ENCODE measurements around the gene LRRC45. TPM values are rescaled to one million over a fixed set of nuclear protein-coding genes. Genes with fewer than 3 reads are reported as not detected.

The LRRC45 gene
- total RNA-seq, 1 donor from 2014 or later, result 17.3 TPM

DNA sequence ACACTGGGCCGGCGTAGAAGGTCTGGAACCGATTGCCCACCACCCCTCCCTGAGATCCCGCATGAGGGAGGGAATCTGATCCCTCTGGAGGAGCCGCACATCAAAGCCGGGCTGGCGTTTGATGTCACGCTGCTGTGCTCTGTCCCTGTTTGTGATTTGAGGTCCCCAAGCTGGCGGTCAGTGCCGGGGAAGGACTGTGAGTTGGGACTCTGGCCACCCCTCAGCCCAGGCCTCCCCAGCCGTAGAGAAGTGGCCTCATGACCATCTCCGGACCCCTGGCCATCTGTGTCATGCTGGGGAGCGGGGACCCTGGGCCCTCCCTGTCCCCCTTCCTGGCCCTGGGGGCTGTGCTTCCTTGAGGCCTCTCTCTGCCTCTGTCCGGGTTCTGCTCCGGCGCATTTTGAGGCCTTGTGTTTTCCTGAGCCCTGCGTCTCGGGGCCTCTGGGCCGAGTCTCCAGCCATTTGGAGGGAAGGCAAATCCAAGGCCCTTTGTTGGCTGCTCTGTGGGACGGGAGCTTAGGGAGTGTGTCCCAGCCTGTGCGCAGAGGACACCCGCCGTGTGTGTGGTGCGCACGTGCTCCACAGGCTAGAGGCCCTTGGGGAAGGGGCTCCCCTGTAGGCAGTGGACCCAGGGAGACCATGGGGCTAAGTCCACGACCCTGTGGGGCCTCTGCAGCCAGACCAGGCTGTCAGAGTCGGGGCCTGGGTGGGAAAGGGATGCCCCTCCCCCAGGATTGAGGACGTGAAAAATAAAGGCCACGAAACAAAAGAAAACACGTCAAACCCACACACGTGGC, 30.6 kb upstream of the LRRC45 start:
- ATAC-seq (no peak), DNase-seq (no peak)
- peak overlapping the region; percentile 21 for H3K4me3 ChIP-seq
- H3K36me3 ChIP-seq, result peaks cover 7% of the 10 kb centered on the region
- TF ChIP-seq, protein P1, sequence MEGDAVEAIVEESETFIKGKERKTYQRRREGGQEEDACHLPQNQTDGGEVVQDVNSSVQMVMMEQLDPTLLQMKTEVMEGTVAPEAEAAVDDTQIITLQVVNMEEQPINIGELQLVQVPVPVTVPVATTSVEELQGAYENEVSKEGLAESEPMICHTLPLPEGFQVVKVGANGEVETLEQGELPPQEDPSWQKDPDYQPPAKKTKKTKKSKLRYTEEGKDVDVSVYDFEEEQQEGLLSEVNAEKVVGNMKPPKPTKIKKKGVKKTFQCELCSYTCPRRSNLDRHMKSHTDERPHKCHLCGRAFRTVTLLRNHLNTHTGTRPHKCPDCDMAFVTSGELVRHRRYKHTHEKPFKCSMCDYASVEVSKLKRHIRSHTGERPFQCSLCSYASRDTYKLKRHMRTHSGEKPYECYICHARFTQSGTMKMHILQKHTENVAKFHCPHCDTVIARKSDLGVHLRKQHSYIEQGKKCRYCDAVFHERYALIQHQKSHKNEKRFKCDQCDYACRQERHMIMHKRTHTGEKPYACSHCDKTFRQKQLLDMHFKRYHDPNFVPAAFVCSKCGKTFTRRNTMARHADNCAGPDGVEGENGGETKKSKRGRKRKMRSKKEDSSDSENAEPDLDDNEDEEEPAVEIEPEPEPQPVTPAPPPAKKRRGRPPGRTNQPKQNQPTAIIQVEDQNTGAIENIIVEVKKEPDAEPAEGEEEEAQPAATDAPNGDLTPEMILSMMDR (IDR thresholded peaks at IDR 0.05), result no peak
- intact Hi-C loops (cut with DNase I), result no loop called here
- no peaks in the 10 kb centered on the region for H3K27me3 ChIP-seq (ENCODE audit: low read depth)
- peaks cover 45% of the 10 kb centered on the region for H3K4me1 ChIP-seq
- H3K9me3 ChIP-seq, result no peaks in the 10 kb centered on the region
- peak overlapping the region; percentile 71 for H3K27ac ChIP-seq

DNA sequence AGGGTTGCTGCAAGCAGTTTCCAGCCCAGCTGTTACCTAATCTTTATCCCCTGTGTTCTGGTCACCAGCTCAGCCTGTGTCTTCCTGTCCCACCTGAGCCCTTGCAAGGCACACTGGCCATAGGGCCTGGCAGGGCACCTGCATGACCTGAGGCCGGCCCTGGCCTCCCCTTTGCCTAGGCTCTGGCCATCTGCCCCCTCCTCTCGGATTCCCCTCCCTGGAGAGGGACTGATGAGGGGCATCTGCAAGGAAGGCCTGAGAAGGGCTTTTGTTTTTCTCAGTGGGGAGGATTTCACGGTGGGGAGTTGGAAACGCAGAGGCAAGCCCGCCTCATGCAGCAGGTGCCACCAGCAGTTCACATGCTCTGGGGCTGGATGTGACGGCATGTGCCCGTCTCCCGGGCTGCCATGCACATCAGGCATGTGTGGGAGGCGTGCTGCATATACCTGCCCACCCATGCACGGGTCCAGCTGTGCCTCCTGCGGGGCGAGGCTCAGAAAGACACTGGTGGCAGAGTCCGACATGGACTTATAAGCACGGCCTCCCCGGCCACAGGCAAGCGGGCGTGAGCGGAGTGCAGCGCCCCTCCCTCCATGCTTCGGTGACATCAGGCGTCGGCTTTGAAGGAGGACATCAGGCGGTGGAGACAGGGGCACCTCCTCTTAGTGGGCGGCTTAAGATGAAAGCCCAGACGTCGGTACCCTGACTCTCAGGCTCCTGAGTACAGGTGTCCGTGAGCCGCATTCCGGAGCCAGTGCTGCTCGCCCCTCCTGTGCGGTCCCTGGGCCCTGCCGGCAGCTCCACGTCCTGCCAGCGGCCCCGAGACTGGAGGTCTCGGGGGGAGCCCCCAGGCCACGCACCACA, 29.1 kb upstream of the LRRC45 start:
- intact Hi-C loops (cut with DNase I), result no loop called here
- no peaks in the 10 kb centered on the region for H3K27me3 ChIP-seq (ENCODE audit: low read depth)
- peaks cover 45% of the 10 kb centered on the region for H3K4me1 ChIP-seq
- H3K4me3 ChIP-seq, result no peak overlapping the region
- H3K27ac ChIP-seq, result peak overlapping the region; percentile 58
- H3K9me3 ChIP-seq, result no peaks in the 10 kb centered on the region
- DNase-seq (no peak), ATAC-seq (peak in 1 of 2 donors; percentile 3)
- peaks cover 7% of the 10 kb centered on the region for H3K36me3 ChIP-seq
- TF ChIP-seq, protein P1 (IDR thresholded peaks at IDR 0.05), result no peak

DNA sequence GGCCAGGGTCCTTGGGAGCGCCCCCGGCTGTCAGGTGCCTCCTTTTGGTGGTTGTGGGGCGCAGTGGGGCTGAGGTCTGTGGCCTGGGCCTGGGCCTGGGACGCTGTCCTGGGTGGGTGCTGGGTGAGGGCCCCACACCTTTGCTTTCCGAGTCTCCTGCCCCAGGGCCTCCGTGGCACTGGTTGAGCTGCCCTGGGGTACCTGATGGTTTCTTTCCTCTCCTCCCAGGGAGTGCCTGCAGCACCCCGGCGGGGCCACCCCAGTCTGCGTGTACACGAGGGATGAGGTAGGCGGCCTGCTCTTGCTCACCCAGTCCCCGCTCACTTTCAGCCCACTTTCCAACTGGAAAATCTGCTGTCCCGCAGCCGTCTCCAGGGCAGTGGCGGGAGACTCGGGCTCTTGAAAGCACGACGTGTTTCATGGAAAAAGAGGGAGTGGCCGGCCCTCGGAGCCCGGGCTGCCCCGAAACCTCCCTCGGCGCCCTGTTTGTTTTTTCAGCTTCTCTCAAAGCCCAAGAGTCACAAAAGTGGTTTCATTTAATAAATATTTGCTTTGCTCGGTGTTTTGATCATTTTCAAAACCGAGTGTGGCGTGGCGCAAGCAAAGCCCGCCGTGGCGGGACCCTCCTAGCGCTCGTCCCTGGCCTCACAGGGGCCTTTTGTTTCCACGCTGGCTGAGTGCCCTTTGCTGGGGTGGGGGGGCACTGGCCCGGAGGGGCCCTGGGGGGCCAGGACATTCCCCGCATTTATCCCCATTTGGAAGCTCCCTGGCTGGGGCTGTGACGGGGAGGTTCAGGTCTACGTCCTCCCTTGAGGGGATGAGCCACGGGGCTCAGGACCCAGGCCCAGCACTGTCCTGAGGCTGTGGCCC, 28.3 kb upstream of the LRRC45 start:
- intact Hi-C loops (cut with DNase I), result no loop called here
- Histone ChIP-seq H3K27me3 (ENCODE audit: low read depth) (no peaks in the 10 kb centered on the region), H3K27ac (peak overlapping the region; percentile 58), H3K4me1 (peaks cover 45% of the 10 kb centered on the region), H3K4me3 (no peak overlapping the region), H3K36me3 (peaks cover 7% of the 10 kb centered on the region), H3K9me3 (no peaks in the 10 kb centered on the region)
- DNase-seq (no peak), ATAC-seq (peak; percentile 2 to 46)
- TF ChIP-seq, protein P1 (IDR thresholded peaks at IDR 0.05), result no peak

DNA sequence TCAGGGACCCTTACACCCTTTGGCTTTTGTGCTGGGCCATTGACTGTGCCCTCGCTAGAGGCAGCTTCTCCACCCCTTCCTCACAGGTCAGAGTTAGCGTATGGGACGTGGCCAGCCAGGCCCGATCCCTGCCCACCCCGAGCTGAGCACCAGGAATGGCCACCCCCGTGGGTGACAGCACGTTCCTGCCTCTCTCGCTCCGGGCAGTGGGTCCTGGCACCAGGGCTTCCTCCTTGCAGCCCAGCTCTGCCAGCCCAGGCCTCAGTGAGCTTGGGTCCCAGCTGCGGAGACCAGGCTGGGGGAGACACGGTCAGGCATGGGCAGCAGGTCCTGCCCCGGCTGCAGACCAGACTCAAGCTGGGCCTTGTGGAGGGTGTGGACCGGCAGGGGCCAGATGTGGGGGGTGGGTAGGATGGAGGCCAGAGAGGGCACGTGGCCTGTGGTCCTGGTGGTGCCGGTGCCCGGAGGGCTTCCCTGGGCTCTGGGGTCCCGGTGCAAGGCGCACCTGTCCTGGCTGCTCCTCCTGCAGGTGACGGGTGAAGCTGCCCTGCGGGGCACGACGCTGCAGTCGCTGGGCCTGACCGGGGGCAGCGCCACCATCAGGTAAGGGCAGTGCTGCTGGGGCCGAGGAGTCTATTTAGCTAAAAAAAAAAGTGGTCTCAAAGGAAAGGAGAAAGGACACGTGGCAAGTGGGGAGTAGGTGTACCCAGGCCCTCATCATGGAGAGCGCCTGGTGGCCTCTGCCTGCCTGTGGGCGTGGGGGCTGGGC, 27.5 kb upstream of the LRRC45 start:
- Histone ChIP-seq H3K9me3 (no peaks in the 10 kb centered on the region), H3K4me1 (peaks cover 45% of the 10 kb centered on the region)
- no peak for ATAC-seq

More for the DNA sequence above, 27.5 kb upstream of the LRRC45 start:
- TF ChIP-seq, protein P1 (IDR thresholded peaks at IDR 0.05), result no peak
- Histone ChIP-seq H3K27ac (peak overlapping the region; percentile 58), H3K27me3 (ENCODE audit: low read depth) (no peaks in the 10 kb centered on the region), H3K36me3 (peaks cover 7% of the 10 kb centered on the region), H3K4me3 (no peak overlapping the region)
- intact Hi-C loops (cut with DNase I), result no loop called here
- no peak for DNase-seq
